ENCODE results near the gene SYNPO.

DNA sequence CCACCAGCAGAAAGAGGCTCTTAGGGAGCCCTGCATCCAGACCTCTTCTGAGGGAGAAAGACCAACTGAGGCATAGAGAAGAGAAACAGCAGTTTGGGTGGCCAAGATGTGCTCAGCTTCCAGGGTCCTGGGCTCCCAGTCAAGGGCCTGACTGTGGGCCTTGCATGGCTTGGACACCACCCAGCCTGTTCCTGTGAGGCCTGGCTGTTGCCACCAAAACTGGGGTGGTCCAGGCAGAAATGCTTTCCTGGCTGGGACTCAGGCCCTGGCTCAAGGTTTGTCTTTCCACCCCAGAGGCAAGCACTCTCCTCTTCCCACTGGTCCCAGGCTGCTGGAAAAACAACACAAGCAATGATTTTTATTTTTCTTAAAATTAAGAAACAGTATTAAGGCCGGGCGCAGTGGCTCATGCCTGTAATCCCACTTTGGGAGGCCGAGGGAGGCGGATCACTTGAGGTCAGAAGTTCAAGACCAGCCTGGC lies 33.9 kb downstream of the SYNPO start:
- TF ChIP-seq CTCF (IDR thresholded peaks at IDR 0.05; ENCODE audit: poor library complexity) (no peak), EZH2 (IDR thresholded peaks at IDR 0.05; ENCODE audit: borderline replicate concordance) (no peak), EZH2phosphoT487 (IDR thresholded peaks at IDR 0.05; ENCODE audit: low read depth, severe bottlenecking, unreplicated experiment) (no peak)

Measured in hepatocyte (in vitro differentiated cells).